ENCODE data around the gene CHGA. TPM values are rescaled to one million over a fixed set of nuclear protein-coding genes. Genes with fewer than 3 reads are reported as not detected.

CHGA gene
- total and polyA plus RNA-seq, 2 donors (not counting 1 experiment from before 2014, with no cell fraction given), result not detected

- no peak overlapping the region for H3K27ac ChIP-seq (ENCODE audit: low read length in 2 of 2)
- no peak overlapping the region for H3K9ac ChIP-seq (ENCODE audit: low read length)
- ChIA-PET POLR2A (no interaction called here), CTCF (no interaction called here)
- peaks cover 0 to 3% (median 0%) of the 10 kb centered on the region in 3 donors for H3K9me3 ChIP-seq (ENCODE audit: control extremely low read depth in 1 of 3, control insufficient read depth in 2 of 3, insufficient read depth in 1 of 3, low read length in 2 of 3)
- H3K4me1 Mint-ChIP-seq, result peaks cover 11% of the 10 kb centered on the region
- H3K27ac Mint-ChIP-seq, result no peak overlapping the region
- no peaks in the 10 kb centered on the region for H3K27me3 ChIP-seq (replicated peaks in 1 of 4; ENCODE audit: control extremely low read depth in 1 of 4, control insufficient read depth in 3 of 4, insufficient read depth in 4 of 4, low read length in 3 of 4)
- H3K79me2 ChIP-seq (ENCODE audit: control insufficient read depth, insufficient read depth, low read length), result peaks cover 9% of the 10 kb centered on the region
- H4K20me1 ChIP-seq (ENCODE audit: control insufficient read depth, insufficient read depth, low read length, poor library complexity, severe bottlenecking), result peaks cover 10% of the 10 kb centered on the region
- H3K36me3 ChIP-seq (replicated peaks in 1 of 2; ENCODE audit: control extremely low read depth in 1 of 2, control insufficient read depth in 1 of 2, extremely low read depth in 1 of 2, insufficient read depth in 2 of 2, low read length in 1 of 2), result peaks cover 0 to 21% of the 10 kb centered on the region in 2 experiments
- DNase-seq (no peak), ATAC-seq (ENCODE audit: low read depth) (no peak)
- TF ChIP-seq CTCF (IDR thresholded peaks at IDR 0.05), result no peak
- no peak for TF ChIP-seq EZH2 (IDR thresholded peaks at IDR 0.05; ENCODE audit: borderline replicate concordance, insufficient read depth, low read depth, low read length, poor library complexity, severe bottlenecking)
- 99% methylated on average over 10 of the region's 12 CpGs for WGBS (ENCODE audit: insufficient coverage)
- intact Hi-C loops (cut with micrococcal nuclease), result no loop called here
- H3K27me3 Mint-ChIP-seq, result no peaks in the 10 kb centered on the region
- H2AFZ ChIP-seq (ENCODE audit: insufficient read depth, low read depth, low read length, poor library complexity, severe bottlenecking), result no peak overlapping the region
- no peak overlapping the region for H3K4me3 ChIP-seq (ENCODE audit: control extremely low read depth in 1 of 5, extremely low read depth in 1 of 5, insufficient read depth in 1 of 5, low read depth in 2 of 5, low read length in 4 of 5)
- H3K9me3 Mint-ChIP-seq (ENCODE audit: insufficient read depth), result peaks cover 3% of the 10 kb centered on the region
- no peak overlapping the region for H3K4me2 ChIP-seq (replicated peaks; ENCODE audit: low read depth, low read length, poor library complexity, severe bottlenecking)
- no peak overlapping the region for H3K4me3 Mint-ChIP-seq
- H3K4me1 ChIP-seq (ENCODE audit: control insufficient read depth in 2 of 2, insufficient read depth in 2 of 2, low read length in 2 of 2), result no peaks in the 10 kb centered on the region
Observed at GRCh38 chr14:92964124-92965109, 41.5 kb downstream of the CHGA start.

DNA sequence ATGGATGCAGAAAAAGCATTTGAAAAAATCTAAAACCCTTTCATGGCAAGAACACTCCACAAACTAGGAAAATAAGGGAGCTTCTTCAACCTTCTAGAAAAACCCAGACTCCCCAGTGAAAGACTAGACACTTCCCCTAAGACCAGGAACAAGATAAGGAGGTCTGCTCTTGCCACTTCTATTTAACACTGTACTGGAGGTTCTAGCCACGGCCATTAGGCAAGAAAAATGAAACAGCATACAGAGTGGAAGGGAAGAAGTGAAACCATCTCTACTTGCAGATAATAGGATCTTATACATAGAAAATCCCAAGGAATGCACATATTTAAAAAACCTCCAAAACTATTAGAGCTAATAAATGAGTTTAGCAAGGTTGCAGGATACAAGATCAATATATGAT, 42.3 kb downstream of the CHGA start:
- Histone ChIP-seq H3K27ac (ENCODE audit: low read length in 2 of 2) (no peak overlapping the region), H3K4me3 (ENCODE audit: control extremely low read depth in 1 of 5, extremely low read depth in 1 of 5, insufficient read depth in 1 of 5, low read depth in 2 of 5, low read length in 4 of 5) (no peak overlapping the region), H3K9ac (ENCODE audit: low read length) (no peak overlapping the region), H4K20me1 (ENCODE audit: control insufficient read depth, insufficient read depth, low read length, poor library complexity, severe bottlenecking) (peaks cover 10% of the 10 kb centered on the region), H3K79me2 (ENCODE audit: control insufficient read depth, insufficient read depth, low read length) (peaks cover 9% of the 10 kb centered on the region), H3K9me3 (ENCODE audit: control extremely low read depth in 1 of 3, control insufficient read depth in 2 of 3, insufficient read depth in 1 of 3, low read length in 2 of 3) (peaks cover 0 to 6% (median 0%) of the 10 kb centered on the region in 3 donors), H3K27me3 (replicated peaks in 1 of 4; ENCODE audit: control extremely low read depth in 1 of 4, control insufficient read depth in 3 of 4, insufficient read depth in 4 of 4, low read length in 3 of 4) (no peaks in the 10 kb centered on the region), H3K4me1 (ENCODE audit: control insufficient read depth in 2 of 2, insufficient read depth in 2 of 2, low read length in 2 of 2) (no peaks in the 10 kb centered on the region), H3K36me3 (replicated peaks in 1 of 2; ENCODE audit: control extremely low read depth in 1 of 2, control insufficient read depth in 1 of 2, extremely low read depth in 1 of 2, insufficient read depth in 2 of 2, low read length in 1 of 2) (peaks cover 0 to 16% of the 10 kb centered on the region in 2 experiments), H2AFZ (ENCODE audit: insufficient read depth, low read depth, low read length, poor library complexity, severe bottlenecking) (no peak overlapping the region), H3K4me2 (replicated peaks; ENCODE audit: low read depth, low read length, poor library complexity, severe bottlenecking) (no peak overlapping the region)
- Mint-ChIP-seq H3K27me3 (no peaks in the 10 kb centered on the region), H3K9me3 (ENCODE audit: insufficient read depth) (peaks cover 3% of the 10 kb centered on the region), H3K27ac (no peak overlapping the region), H3K4me1 (peaks cover 11% of the 10 kb centered on the region), H3K4me3 (no peak overlapping the region)
- TF ChIP-seq EZH2 (IDR thresholded peaks at IDR 0.05; ENCODE audit: borderline replicate concordance, insufficient read depth, low read depth, low read length, poor library complexity, severe bottlenecking), result no peak
- TF ChIP-seq CTCF (IDR thresholded peaks at IDR 0.05), result no peak
- ChIA-PET POLR2A (no interaction called here), CTCF (interaction anchor here (0.6 kb wide), 1 partner anchor 260 kb away, joined by 3 read pairs; no protein-coding TSS in a partner anchor)
- no CpG with 5 or more reads among the region's 1 CpG for WGBS (ENCODE audit: insufficient coverage)
- intact Hi-C loops (cut with micrococcal nuclease), result no loop called here
- ATAC-seq (ENCODE audit: low read depth), result no peak
- no peak for DNase-seq

Measured in B cell (primary cell).